ENCODE measurements around the gene TMEM26. TPM values are rescaled to one million over a fixed set of nuclear protein-coding genes. Genes with fewer than 3 reads are reported as not detected.

Gene TMEM26
- total RNA-seq, 1 experiment from 2014 or later: 14.3 TPM

DNA sequence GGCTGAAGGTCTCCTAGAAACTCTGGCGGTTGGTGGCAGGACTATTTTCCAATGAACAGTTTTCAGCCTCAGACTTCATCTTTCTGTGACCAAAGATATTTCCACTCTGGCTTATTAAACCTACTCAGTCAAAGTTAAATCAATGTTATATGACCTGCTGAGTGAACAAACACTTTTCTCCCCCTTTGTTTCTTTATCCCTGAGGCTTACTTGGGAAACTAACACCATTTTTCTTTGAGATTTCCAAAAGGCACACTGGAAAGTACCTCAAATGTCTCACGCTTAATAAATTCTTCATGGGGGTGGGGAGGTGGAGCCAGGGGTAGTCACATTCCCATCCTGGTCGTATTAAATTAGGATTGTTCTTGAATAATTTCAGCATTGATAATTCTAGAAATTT, 1.8 kb downstream of the TMEM26 start:
- in situ Hi-C loops (cut with HindIII; ENCODE audit: low pct_unique_long_range_greater_than_20kb, low sequenced_read_pairs) (no loop called here), intact Hi-C loops (cut with micrococcal nuclease; ENCODE audit: unreplicated experiment) (no loop called here)
- BruUV-seq (replicated peaks): TSS peak; percentile 39
- ChIA-PET POLR2A (no interaction called here), CTCF (no interaction called here)
- H3K27ac ChIP-seq (ENCODE audit: low read length): peak overlapping the region; percentile 87
- H3K4me3 ChIP-seq (ENCODE audit: low read depth in 2 of 2, low read length in 2 of 2): peak overlapping the region in 1 of 2 experiments; percentile 68; a peak in 2 of 4 replicates
- no peaks in the 10 kb centered on the region for H3K36me3 ChIP-seq (ENCODE audit: control insufficient read depth, insufficient read depth, low read length)
- H3K4me1 ChIP-seq (ENCODE audit: control insufficient read depth, insufficient read depth, low read length): peaks cover 36% of the 10 kb centered on the region
- no peak for DNase-seq (ENCODE audit: low read depth, low spot score)
- no peaks in the 10 kb centered on the region for H3K9me3 ChIP-seq (ENCODE audit: control insufficient read depth, insufficient read depth, low read depth, low read length)
- no peaks in the 10 kb centered on the region for H3K27me3 ChIP-seq (ENCODE audit: control insufficient read depth, insufficient read depth, low read length)
- TF ChIP-seq, protein P1, sequence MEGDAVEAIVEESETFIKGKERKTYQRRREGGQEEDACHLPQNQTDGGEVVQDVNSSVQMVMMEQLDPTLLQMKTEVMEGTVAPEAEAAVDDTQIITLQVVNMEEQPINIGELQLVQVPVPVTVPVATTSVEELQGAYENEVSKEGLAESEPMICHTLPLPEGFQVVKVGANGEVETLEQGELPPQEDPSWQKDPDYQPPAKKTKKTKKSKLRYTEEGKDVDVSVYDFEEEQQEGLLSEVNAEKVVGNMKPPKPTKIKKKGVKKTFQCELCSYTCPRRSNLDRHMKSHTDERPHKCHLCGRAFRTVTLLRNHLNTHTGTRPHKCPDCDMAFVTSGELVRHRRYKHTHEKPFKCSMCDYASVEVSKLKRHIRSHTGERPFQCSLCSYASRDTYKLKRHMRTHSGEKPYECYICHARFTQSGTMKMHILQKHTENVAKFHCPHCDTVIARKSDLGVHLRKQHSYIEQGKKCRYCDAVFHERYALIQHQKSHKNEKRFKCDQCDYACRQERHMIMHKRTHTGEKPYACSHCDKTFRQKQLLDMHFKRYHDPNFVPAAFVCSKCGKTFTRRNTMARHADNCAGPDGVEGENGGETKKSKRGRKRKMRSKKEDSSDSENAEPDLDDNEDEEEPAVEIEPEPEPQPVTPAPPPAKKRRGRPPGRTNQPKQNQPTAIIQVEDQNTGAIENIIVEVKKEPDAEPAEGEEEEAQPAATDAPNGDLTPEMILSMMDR (IDR thresholded peaks at IDR 0.05): no peak
- TF ChIP-seq TCF7L2 (IDR thresholded peaks at IDR 0.05; ENCODE audit: low read depth, low read length): no peak
- no peak for TF ChIP-seq SIN3A (IDR thresholded peaks at IDR 0.05; ENCODE audit: borderline replicate concordance, insufficient read depth, low read depth, low read length)
- no peak for TF ChIP-seq POLR2AphosphoS5 (IDR thresholded peaks at IDR 0.05; ENCODE audit: low read depth, low read length)
- ATAC-seq: no peak

DNA sequence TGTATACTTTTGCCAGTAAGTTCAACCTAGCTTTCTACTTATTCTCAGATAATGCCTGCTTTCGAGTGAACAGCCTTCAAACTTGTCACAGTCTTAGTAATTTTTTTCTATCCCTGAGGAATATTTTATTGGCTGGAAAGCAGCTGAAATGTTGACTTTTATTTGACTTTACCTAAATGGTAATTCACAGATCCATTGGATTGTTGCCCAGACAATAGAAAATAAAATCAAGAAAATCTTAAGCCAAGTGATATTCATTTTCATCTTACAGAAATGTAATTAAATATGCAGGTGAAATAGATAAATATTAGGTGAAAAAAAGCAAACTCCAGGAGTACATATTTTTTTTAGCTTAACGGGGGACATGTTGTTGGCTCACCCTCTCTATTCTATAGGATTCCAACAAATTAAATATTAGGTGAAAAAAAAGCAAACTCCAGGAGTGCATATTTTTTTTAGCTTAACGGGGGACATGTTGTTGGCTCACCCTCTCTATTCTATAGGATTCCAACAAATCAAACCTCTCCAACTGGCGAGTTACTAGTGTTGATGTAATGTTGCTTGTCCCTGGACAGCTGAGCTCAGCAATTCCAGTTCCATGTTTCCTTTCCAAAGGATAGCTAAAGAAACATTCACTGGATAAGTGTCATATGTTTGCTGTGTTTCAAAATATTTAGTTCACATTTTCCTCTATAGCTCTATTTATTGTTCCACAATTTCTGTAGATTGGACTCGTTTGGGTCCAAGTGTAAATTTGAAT, 4.2 kb downstream of the TMEM26 start:
- TF ChIP-seq, protein P2, sequence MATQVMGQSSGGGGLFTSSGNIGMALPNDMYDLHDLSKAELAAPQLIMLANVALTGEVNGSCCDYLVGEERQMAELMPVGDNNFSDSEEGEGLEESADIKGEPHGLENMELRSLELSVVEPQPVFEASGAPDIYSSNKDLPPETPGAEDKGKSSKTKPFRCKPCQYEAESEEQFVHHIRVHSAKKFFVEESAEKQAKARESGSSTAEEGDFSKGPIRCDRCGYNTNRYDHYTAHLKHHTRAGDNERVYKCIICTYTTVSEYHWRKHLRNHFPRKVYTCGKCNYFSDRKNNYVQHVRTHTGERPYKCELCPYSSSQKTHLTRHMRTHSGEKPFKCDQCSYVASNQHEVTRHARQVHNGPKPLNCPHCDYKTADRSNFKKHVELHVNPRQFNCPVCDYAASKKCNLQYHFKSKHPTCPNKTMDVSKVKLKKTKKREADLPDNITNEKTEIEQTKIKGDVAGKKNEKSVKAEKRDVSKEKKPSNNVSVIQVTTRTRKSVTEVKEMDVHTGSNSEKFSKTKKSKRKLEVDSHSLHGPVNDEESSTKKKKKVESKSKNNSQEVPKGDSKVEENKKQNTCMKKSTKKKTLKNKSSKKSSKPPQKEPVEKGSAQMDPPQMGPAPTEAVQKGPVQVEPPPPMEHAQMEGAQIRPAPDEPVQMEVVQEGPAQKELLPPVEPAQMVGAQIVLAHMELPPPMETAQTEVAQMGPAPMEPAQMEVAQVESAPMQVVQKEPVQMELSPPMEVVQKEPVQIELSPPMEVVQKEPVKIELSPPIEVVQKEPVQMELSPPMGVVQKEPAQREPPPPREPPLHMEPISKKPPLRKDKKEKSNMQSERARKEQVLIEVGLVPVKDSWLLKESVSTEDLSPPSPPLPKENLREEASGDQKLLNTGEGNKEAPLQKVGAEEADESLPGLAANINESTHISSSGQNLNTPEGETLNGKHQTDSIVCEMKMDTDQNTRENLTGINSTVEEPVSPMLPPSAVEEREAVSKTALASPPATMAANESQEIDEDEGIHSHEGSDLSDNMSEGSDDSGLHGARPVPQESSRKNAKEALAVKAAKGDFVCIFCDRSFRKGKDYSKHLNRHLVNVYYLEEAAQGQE (IDR thresholded peaks at IDR 0.05; ENCODE audit: insufficient read depth in 1 of 2, low read depth in 2 of 2, low read length in 1 of 2): no peak
- Histone ChIP-seq H3K27ac (ENCODE audit: low read length) (peak overlapping the region; percentile 40; the same call in 1 of the 2 replicates), H3K36me3 (ENCODE audit: control insufficient read depth, insufficient read depth, low read length) (no peaks in the 10 kb centered on the region), H3K27me3 (ENCODE audit: control insufficient read depth, insufficient read depth, low read length) (no peaks in the 10 kb centered on the region), H3K9me3 (ENCODE audit: control insufficient read depth, insufficient read depth, low read depth, low read length) (no peaks in the 10 kb centered on the region), H3K4me3 (ENCODE audit: low read depth in 2 of 2, low read length in 2 of 2) (no peak overlapping the region), H3K4me1 (ENCODE audit: control insufficient read depth, insufficient read depth, low read length) (peaks cover 23% of the 10 kb centered on the region)
- CTCF ChIA-PET: no interaction called here
- DNase-seq (ENCODE audit: low read depth, low spot score) (no peak), ATAC-seq (no peak)
- POLR2A ChIA-PET: no interaction called here
- in situ Hi-C loops (cut with HindIII; ENCODE audit: low pct_unique_long_range_greater_than_20kb, low sequenced_read_pairs): no loop called here
- BruUV-seq (replicated peaks): no TSS peak
- intact Hi-C loops (cut with micrococcal nuclease; ENCODE audit: unreplicated experiment): no loop called here

DNA sequence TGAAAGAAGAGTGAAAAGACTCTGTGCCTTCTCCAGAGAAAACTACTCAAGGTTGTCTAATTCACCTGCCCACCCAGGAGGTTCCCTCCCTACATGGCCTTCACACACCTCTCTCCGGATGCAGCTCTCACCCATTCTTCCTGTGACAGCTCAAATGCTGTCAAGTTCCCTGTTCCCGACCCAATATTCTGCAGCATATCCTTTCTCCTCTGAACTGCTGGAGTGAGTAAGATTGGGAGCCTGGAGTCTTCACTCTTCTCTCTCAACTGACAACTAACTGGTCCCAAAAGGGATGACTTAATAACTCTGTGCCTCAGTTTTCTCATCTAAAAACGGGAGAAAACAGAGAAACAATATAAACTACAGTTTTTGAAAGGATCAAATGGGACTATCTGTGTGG, 5.1 kb downstream of the TMEM26 start:
- ATAC-seq (no peak), DNase-seq (ENCODE audit: low read depth, low spot score) (no peak)
- BruUV-seq (replicated peaks): no TSS peak
- Histone ChIP-seq H3K9me3 (ENCODE audit: control insufficient read depth, insufficient read depth, low read depth, low read length) (no peaks in the 10 kb centered on the region), H3K4me3 (ENCODE audit: low read depth in 2 of 2, low read length in 2 of 2) (no peak overlapping the region), H3K4me1 (ENCODE audit: control insufficient read depth, insufficient read depth, low read length) (peaks cover 16% of the 10 kb centered on the region), H3K27ac (ENCODE audit: low read length) (peak overlapping the region; percentile 67), H3K27me3 (ENCODE audit: control insufficient read depth, insufficient read depth, low read length) (no peaks in the 10 kb centered on the region), H3K36me3 (ENCODE audit: control insufficient read depth, insufficient read depth, low read length) (no peaks in the 10 kb centered on the region)
- TF ChIP-seq POLR2AphosphoS5 (IDR thresholded peaks at IDR 0.05; ENCODE audit: low read depth, low read length) (no peak), TCF7L2 (IDR thresholded peaks at IDR 0.05; ENCODE audit: low read depth, low read length) (no peak), SIN3A (IDR thresholded peaks at IDR 0.05; ENCODE audit: borderline replicate concordance, insufficient read depth, low read depth, low read length) (no peak)
- TF ChIP-seq, protein P2 (IDR thresholded peaks at IDR 0.05; ENCODE audit: insufficient read depth in 1 of 2, low read depth in 2 of 2, low read length in 1 of 2): no peak
- TF ChIP-seq, protein P1 (IDR thresholded peaks at IDR 0.05): no peak
- in situ Hi-C loops (cut with HindIII; ENCODE audit: low pct_unique_long_range_greater_than_20kb, low sequenced_read_pairs): no loop called here
- intact Hi-C loops (cut with micrococcal nuclease; ENCODE audit: unreplicated experiment): no loop called here
- ChIA-PET POLR2A (no interaction called here), CTCF (no interaction called here)

Measured in Panc1 (cell line).